NCI-H2029 (cell line): ENCODE measurements around the gene CACNA1C.

ENCODE experiments used
- DNase-seq: peaks from one replicate; lab custom pipeline; 2025; lab: John Stamatoyannopoulos, UW

Gene CACNA1C

GRCh38 chr12:2205996-2206395 is 153.2 kb downstream of the CACNA1C start:
- DNase-seq: no peak

GRCh38 chr12:2208837-2209635 is 156.2 kb downstream of the CACNA1C start:
- DNase-seq: no peak

- DNase-seq: no peak
Measured at GRCh38 chr12:2211119-2211518, 158.3 kb downstream of the CACNA1C start.

- no peak for DNase-seq
Measured at GRCh38 chr12:2212537-2212936, 159.8 kb downstream of the CACNA1C start.

- DNase-seq: no peak
Measured at GRCh38 chr12:2212971-2213869, 160.4 kb downstream of the CACNA1C start.

- DNase-seq: no peak
Measured at GRCh38 chr12:2214411-2214810, 161.6 kb downstream of the CACNA1C start.

- DNase-seq: no peak
Measured at GRCh38 chr12:2215709-2216560, 163.1 kb downstream of the CACNA1C start.

- no peak for DNase-seq
Measured at GRCh38 chr12:2218706-2219105, 165.9 kb downstream of the CACNA1C start.

GRCh38 chr12:2221030-2221621 is 168.3 kb downstream of the CACNA1C start:
- no peak for DNase-seq

GRCh38 chr12:2222691-2223090 is 169.9 kb downstream of the CACNA1C start:
- DNase-seq: no peak

- no peak for DNase-seq
Measured at GRCh38 chr12:2224961-2225360, 172.2 kb downstream of the CACNA1C start.

GRCh38 chr12:2225696-2226095 is 172.9 kb downstream of the CACNA1C start:
- DNase-seq: no peak

GRCh38 chr12:2226641-2227040 is 173.9 kb downstream of the CACNA1C start:
- no peak for DNase-seq

- DNase-seq: no peak
Measured at GRCh38 chr12:2227360-2227759, 174.6 kb downstream of the CACNA1C start.

GRCh38 chr12:2228535-2228934 is 175.7 kb downstream of the CACNA1C start:
- DNase-seq: no peak

GRCh38 chr12:2229661-2230539 is 177.1 kb downstream of the CACNA1C start:
- no peak for DNase-seq

- DNase-seq: no peak
Measured at GRCh38 chr12:2231011-2231595, 178.3 kb downstream of the CACNA1C start.

GRCh38 chr12:2231956-2232355 is 179.2 kb downstream of the CACNA1C start:
- DNase-seq: no peak

GRCh38 chr12:2233034-2233433 is 180.2 kb downstream of the CACNA1C start:
- no peak for DNase-seq

GRCh38 chr12:2234091-2234490 is 181.3 kb downstream of the CACNA1C start:
- no peak for DNase-seq
